AG10803 (cell line): ENCODE measurements around the gene PARVG.

Experiments
- DNase-seq: peaks from one replicate; pipeline ENCODE4 v3.0.0; 2010; ENCODE audit warnings: low read depth
- H3K4me3 ChIP-seq: 2 replicates; pipeline ENCODE4 v1.5.1; 2011; ENCODE audit warnings: mild to moderate bottlenecking, low read length, control low read depth
- CTCF ChIP-seq: conservative IDR thresholded peaks from 2 replicates; pipeline ENCODE4 v1.5.1; 2011; ENCODE audit warnings: mild to moderate bottlenecking, low read length, control low read depth, inconsistent platforms

The PARVG gene

DNA sequence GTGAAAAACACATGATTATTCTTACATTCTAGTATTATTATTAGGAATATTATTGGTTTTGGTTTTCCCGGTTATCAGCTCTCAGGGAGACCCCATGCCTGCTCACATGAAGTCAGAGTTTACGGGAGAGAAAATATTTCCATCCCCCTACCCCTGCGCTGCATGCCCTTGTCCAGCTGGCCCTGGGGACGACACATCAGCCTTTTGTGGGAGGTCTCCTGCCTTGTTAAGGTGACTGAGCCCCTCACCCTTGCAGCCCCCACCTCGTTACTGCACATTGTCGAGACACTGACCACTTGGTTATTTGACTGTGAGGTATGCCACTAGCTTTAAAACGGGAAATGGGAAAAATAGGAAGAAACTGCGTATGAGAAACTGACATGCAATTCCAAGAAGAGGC lies 63.0 kb downstream of the PARVG start:
- DNase-seq: no peak
- no peak overlapping the region for H3K4me3 ChIP-seq
- TF ChIP-seq CTCF: no peak

DNA sequence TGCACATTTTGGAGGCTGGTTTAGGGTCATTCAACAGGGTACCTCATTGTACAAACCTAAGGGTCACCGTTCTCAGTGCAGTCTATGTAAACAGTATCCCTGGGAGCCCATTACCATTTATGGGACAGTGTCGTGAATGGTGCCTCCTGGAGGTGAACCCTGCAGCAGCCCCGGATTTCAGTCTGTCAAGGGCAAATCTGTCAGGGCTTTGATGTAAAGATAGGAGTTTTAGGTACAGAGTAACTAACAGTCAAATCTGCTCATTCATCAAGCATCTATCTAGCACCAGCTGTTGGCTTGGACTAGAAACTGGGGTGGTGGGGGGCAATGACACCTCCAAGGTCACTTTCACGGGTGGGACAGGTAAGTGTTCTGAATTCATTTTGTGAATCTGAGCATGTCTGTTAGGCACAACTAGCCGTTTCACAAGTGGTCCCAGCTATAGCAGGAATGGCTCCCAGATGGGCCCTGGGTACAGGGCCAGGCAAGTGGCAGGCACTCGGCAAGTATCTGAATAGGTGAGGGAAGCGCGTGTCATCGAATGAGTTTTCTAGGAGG lies 63.6 kb downstream of the PARVG start:
- TF ChIP-seq CTCF: no peak
- no peak overlapping the region for H3K4me3 ChIP-seq
- no peak for DNase-seq

GRCh38 chr22:44245438-44245837 lies 64.7 kb downstream of the PARVG start:
- TF ChIP-seq CTCF: no peak
- H3K4me3 ChIP-seq: no peak overlapping the region
- DNase-seq: no peak

DNA sequence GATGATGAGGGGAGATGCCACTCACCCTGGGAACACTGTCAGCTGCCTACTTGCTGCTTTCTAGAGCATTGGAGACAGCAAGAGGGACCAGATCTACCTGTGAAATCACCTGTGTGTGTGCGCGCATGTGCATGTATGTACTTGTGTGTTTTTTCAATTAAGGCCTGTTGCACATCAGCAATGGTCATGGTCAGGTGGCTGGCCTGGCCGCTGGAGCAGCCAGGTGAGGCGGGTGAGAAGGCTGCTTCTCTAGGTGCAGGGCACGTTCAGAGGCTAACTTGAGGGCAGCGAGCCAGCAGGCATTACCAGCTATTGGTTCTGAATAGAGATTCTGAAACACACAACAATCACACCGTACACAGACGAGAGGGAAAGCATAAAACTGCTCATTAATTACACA lies 65.1 kb downstream of the PARVG start:
- TF ChIP-seq CTCF: no peak
- H3K4me3 ChIP-seq: no peak overlapping the region
- no peak for DNase-seq

- no peak for TF ChIP-seq CTCF
- DNase-seq: no peak
- no peak overlapping the region for H3K4me3 ChIP-seq
Observed at GRCh38 chr22:44246615-44247326, 66.0 kb downstream of the PARVG start.

DNA sequence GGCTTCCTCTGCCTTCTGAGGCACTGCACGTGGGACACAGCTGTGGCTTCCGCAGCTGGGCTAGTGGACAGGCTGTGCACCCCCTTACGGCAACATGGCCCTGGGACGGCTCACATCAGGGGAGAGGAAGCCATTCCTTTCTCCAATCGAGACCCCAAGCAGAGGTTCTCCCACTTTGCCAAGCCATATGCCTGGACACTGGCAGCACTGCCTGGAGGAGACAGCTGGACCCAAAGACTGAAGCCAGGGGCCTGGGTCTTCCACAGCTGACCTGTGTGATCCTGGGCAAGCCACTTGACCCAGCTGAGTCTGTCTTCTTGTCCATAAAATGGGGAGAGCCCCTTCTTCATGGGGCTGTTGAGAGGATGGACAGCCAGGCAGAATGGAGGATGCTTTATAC lies 66.6 kb downstream of the PARVG start:
- no peak overlapping the region for H3K4me3 ChIP-seq
- TF ChIP-seq CTCF: no peak
- no peak for DNase-seq
